ENCODE results near the gene CD93. TPM values are rescaled to one million over a fixed set of nuclear protein-coding genes. Genes with fewer than 3 reads are reported as not detected.

The CD93 gene
- total and polyA plus RNA-seq, 4 donors: 1.5 to 16.0 (median 11.9) TPM

GRCh38 chr20:23099791-23100719 is 13.9 kb upstream of the CD93 start:
- no peak overlapping the region for H3K4me3 ChIP-seq (ENCODE audit: low read depth in 1 of 3, low read length in 3 of 3)
- H3K36me3 ChIP-seq (ENCODE audit: control insufficient read depth in 4 of 4, insufficient read depth in 3 of 4, low read depth in 1 of 4, low read length in 3 of 4): no peaks in the 10 kb centered on the region
- H3K27me3 ChIP-seq (ENCODE audit: control insufficient read depth in 4 of 4, insufficient read depth in 4 of 4, low read length in 3 of 4): no peaks in the 10 kb centered on the region
- H3K4me1 ChIP-seq (ENCODE audit: control insufficient read depth in 4 of 4, insufficient read depth in 4 of 4, low read length in 3 of 4): peaks cover 0 to 4% (median 0%) of the 10 kb centered on the region in 4 donors
- H3K9ac ChIP-seq (ENCODE audit: low read depth in 1 of 2, low read length in 2 of 2): no peak overlapping the region
- no peak for DNase-seq (ENCODE audit: low spot score)
- WGBS: 89% methylated on average over 13 of the region's 13 CpGs
- H3K27ac ChIP-seq (ENCODE audit: low read depth in 1 of 2, low read length in 2 of 2): no peak overlapping the region
- no peaks in the 10 kb centered on the region for H3K9me3 ChIP-seq (ENCODE audit: control insufficient read depth in 4 of 4, low read length in 3 of 4)
- TF ChIP-seq HNF4G (IDR thresholded peaks at IDR 0.05) (no peak), EGR1 (IDR thresholded peaks at IDR 0.05; ENCODE audit: low read depth in 2 of 2) (no peak), SP1 (IDR thresholded peaks at IDR 0.05) (no peak), RXRA (IDR thresholded peaks at IDR 0.05) (no peak), YY1 (IDR thresholded peaks at IDR 0.05) (no peak), HNF4A (conservative IDR thresholded peaks at IDR 0.05) (no peak), JUND (IDR thresholded peaks at IDR 0.05) (no peak), REST (IDR thresholded peaks at IDR 0.05) (no peak), TAF1 (conservative IDR thresholded peaks at IDR 0.05) (no peak), FOXA1 (IDR thresholded peaks at IDR 0.05) (no peak), GABPA (IDR thresholded peaks at IDR 0.05 in 1 of 2, conservative IDR thresholded peaks at IDR 0.05 in 1 of 2) (no peak), MAX (IDR thresholded peaks at IDR 0.05) (no peak), ZBTB33 (IDR thresholded peaks at IDR 0.05) (no peak)

- Histone ChIP-seq H3K27ac (ENCODE audit: low read depth in 1 of 2, low read length in 2 of 2) (no peak overlapping the region), H3K27me3 (ENCODE audit: control insufficient read depth in 4 of 4, insufficient read depth in 4 of 4, low read length in 3 of 4) (no peaks in the 10 kb centered on the region), H3K4me1 (ENCODE audit: control insufficient read depth in 4 of 4, insufficient read depth in 4 of 4, low read length in 3 of 4) (no peaks in the 10 kb centered on the region), H3K9ac (ENCODE audit: low read depth in 1 of 2, low read length in 2 of 2) (no peak overlapping the region), H3K4me3 (ENCODE audit: low read depth in 1 of 3, low read length in 3 of 3) (no peak overlapping the region), H3K36me3 (ENCODE audit: control insufficient read depth in 4 of 4, insufficient read depth in 3 of 4, low read depth in 1 of 4, low read length in 3 of 4) (no peaks in the 10 kb centered on the region), H3K9me3 (ENCODE audit: control insufficient read depth in 4 of 4, low read length in 3 of 4) (no peaks in the 10 kb centered on the region)
- no peak for TF ChIP-seq RAD21 (IDR thresholded peaks at IDR 0.05)
- TF ChIP-seq RXRA (IDR thresholded peaks at IDR 0.05): no peak
- TF ChIP-seq NR2F2 (IDR thresholded peaks at IDR 0.05): no peak
- TF ChIP-seq ZBTB33 (IDR thresholded peaks at IDR 0.05): no peak
- no peak for TF ChIP-seq HNF4G (IDR thresholded peaks at IDR 0.05)
- no peak for TF ChIP-seq TAF1 (conservative IDR thresholded peaks at IDR 0.05)
- no peak for TF ChIP-seq SP1 (IDR thresholded peaks at IDR 0.05)
- TF ChIP-seq YY1 (IDR thresholded peaks at IDR 0.05): no peak
- TF ChIP-seq MAX (IDR thresholded peaks at IDR 0.05): no peak
- DNase-seq (ENCODE audit: low spot score): no peak
- WGBS: 87% methylated on average over 16 of the region's 16 CpGs
These were observed 11.8 kb upstream of the CD93 start for GRCh38 chr20:23097636-23098580.
